Measurements from ENCODE around the gene FNIP2.
A peak's percentile ranks its signal among the peaks of the same experiment; 100 is the strongest.

The FNIP2 gene

DNA sequence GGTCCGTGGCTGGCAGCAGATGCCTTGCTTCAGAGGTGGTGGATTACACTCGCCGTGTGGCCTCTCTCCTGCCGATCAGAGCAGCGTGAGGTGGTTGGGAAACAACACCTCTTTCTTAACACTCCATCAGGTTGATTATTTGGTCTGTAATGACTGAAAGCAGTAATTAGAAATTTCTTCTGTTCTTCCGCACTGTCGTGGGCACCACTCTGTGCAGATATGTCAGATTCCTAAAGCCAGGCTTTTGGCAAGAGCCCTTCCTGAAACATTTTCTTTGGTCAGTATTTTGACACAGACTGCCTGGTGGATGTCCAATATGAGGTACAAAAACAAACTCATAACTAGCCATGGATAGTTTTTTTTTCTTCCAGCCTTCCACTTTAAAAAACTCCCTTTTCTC, 100.9 kb downstream of the FNIP2 start:
- TF ChIP-seq, protein P1, sequence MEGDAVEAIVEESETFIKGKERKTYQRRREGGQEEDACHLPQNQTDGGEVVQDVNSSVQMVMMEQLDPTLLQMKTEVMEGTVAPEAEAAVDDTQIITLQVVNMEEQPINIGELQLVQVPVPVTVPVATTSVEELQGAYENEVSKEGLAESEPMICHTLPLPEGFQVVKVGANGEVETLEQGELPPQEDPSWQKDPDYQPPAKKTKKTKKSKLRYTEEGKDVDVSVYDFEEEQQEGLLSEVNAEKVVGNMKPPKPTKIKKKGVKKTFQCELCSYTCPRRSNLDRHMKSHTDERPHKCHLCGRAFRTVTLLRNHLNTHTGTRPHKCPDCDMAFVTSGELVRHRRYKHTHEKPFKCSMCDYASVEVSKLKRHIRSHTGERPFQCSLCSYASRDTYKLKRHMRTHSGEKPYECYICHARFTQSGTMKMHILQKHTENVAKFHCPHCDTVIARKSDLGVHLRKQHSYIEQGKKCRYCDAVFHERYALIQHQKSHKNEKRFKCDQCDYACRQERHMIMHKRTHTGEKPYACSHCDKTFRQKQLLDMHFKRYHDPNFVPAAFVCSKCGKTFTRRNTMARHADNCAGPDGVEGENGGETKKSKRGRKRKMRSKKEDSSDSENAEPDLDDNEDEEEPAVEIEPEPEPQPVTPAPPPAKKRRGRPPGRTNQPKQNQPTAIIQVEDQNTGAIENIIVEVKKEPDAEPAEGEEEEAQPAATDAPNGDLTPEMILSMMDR (IDR thresholded peaks at IDR 0.05), result no peak
- H3K9me3 ChIP-seq, result no peaks in the 10 kb centered on the region
- intact Hi-C loops (cut with DNase I; ENCODE audit: low total_unique reads), result no loop called here
- DNase-seq, result no peak
- H3K36me3 ChIP-seq, result peaks cover 0 to 26% (median 23%) of the 10 kb centered on the region in 3 donors
- no peak overlapping the region for H3K4me3 ChIP-seq
- no peaks in the 10 kb centered on the region for H3K27me3 ChIP-seq
- H3K27ac ChIP-seq, result peak overlapping the region; percentile 64 to 78
- H3K4me1 ChIP-seq, result peaks cover 0 to 54% (median 28%) of the 10 kb centered on the region in 4 donors

DNA sequence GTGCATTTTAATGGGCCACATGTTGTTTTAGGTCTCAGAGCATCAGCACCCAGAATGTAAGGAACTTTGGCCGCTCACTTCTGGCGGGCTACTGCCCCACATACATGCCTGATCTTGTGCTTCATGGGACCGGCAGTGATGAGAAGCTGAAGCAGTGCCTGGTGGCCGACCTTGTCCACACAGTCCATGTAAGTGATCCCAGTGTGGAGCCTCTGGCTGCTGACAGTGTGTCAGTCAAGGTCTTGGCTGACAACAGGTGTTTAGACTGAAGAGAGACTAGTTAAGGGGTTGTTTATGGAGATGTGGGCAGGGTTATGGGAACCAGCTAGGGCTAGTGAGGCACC, 101.4 kb downstream of the FNIP2 start:
- intact Hi-C loops (cut with DNase I; ENCODE audit: low total_unique reads), result no loop called here
- no peak for DNase-seq
- H3K27me3 ChIP-seq, result no peaks in the 10 kb centered on the region
- H3K36me3 ChIP-seq, result peaks cover 0 to 26% (median 23%) of the 10 kb centered on the region in 3 donors
- H3K27ac ChIP-seq, result peak overlapping the region; percentile 64 to 78
- TF ChIP-seq, protein P1 (IDR thresholded peaks at IDR 0.05), result peak in 1 of 2 experiments; percentile 4
- no peak overlapping the region for H3K4me3 ChIP-seq
- H3K4me1 ChIP-seq, result peaks cover 0 to 57% (median 28%) of the 10 kb centered on the region in 4 donors
- H3K9me3 ChIP-seq, result no peaks in the 10 kb centered on the region

DNA sequence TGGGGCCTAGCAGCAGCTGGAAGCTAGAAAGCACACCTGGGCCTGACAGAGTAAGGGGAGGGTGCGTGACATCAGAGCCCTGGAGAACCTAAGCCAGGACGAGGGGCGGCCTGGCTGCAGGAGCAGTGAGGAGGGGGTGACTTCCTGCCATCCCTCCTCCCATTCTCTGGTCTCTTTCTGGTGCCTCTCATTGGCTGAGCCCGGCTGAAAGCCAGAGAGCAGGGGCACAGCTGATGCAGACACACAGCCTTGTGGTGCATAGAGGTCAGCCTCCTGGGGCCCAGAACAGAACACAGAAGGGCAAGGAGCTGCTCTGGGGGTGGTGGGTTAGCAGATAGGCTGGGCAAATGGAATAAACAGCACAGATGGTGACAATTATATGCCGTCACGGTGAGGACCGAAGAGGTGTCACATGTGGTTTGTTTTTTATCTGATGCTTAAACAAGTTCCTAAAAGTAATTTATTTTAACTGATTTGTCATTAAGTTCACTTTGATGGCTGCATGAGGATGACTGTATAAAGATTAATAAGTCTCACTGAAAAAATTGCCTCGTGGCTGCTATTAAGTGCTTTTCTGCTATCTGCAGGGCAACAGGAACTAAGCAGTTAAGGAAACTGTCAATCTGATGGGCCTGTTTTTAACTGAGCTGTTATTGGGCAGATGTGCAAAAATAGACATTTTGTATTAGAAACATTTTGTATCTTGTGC, 102.0 kb downstream of the FNIP2 start:
- peaks cover 0 to 26% (median 23%) of the 10 kb centered on the region in 3 donors for H3K36me3 ChIP-seq
- H3K27ac ChIP-seq, result peak overlapping the region; percentile 64 to 78
- DNase-seq, result no peak
- no peaks in the 10 kb centered on the region for H3K27me3 ChIP-seq
- TF ChIP-seq, protein P1 (IDR thresholded peaks at IDR 0.05), result no peak
- H3K4me3 ChIP-seq, result no peak overlapping the region
- intact Hi-C loops (cut with DNase I; ENCODE audit: low total_unique reads), result no loop called here
- no peaks in the 10 kb centered on the region for H3K9me3 ChIP-seq
- peaks cover 0 to 57% (median 28%) of the 10 kb centered on the region in 4 donors for H3K4me1 ChIP-seq

DNA sequence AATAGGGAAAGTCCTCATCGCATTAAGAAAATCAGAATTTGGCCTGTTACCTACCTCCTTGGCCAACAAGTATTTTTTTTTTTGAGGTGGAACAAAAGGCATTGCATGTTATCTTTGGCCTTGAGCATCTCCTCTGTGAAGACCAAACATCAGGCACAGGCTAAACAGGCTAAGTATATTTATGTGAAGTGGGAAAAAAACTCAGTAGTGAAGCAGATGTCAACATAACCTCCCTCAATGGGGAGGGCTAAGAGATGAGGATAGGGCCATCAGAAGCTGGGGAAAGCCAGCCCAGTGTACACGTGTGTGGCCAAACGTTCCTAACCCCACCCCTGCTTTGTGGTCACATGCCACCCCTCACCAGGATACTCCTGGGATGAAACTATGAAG, 102.5 kb downstream of the FNIP2 start:
- Histone ChIP-seq H3K27me3 (no peaks in the 10 kb centered on the region), H3K9me3 (no peaks in the 10 kb centered on the region), H3K27ac (peak overlapping the region; percentile 64 to 78), H3K4me1 (peaks cover 0 to 57% (median 28%) of the 10 kb centered on the region in 4 donors), H3K36me3 (peaks cover 0 to 26% (median 23%) of the 10 kb centered on the region in 3 donors), H3K4me3 (no peak overlapping the region)
- TF ChIP-seq, protein P1 (IDR thresholded peaks at IDR 0.05), result no peak
- intact Hi-C loops (cut with DNase I; ENCODE audit: low total_unique reads), result no loop called here
- no peak for DNase-seq

DNA sequence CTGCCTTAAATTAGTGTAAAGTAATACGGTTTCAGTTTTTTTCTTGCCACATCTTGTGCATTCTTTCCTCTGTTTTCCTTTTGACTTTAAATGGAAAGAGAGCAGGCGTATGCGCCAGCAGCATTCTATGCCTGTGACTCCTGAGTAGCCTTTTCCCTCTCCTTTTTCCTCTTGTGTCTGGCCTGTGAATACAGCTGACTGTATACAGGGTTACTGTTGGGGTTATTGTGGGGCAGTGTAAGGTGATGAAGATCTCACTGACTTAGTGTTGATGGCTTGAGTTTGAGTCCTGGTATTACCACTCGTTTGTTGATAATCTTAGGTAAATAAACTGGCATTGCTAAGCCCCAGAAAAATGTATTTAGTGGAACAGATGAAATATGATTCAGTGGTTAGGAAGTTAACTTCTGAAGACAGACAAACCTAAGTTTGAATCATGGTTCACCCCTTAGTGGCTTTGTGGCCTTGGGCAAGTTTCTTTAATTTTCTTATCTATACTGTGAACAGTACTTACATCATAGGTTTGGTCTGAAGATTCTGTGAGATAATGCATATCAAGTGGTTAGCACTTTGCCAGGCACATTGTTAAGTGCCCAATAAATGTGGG, 105.1 kb downstream of the FNIP2 start:
- H3K36me3 ChIP-seq, result peaks cover 0 to 29% (median 18%) of the 10 kb centered on the region in 3 donors
- no peak overlapping the region for H3K4me3 ChIP-seq
- DNase-seq, result no peak
- no peaks in the 10 kb centered on the region for H3K27me3 ChIP-seq
- H3K27ac ChIP-seq, result peak overlapping the region; percentile 54 to 64
- H3K9me3 ChIP-seq, result no peaks in the 10 kb centered on the region
- TF ChIP-seq, protein P1 (IDR thresholded peaks at IDR 0.05), result no peak
- intact Hi-C loops (cut with DNase I; ENCODE audit: low total_unique reads), result no loop called here
- peaks cover 0 to 57% (median 28%) of the 10 kb centered on the region in 4 donors for H3K4me1 ChIP-seq

All from tibial artery (tissue), 4 donors.